MM.1S (cell line): Measurements from ENCODE around the gene ENO3.

ENCODE experiments used
- DNase-seq: peaks from one replicate; pipeline ENCODE4 v3.0.0-alpha.2; 2015
- H2AFZ ChIP-seq: fragments of 300-600 bp; sonication (generic); 2 replicates; pipeline ENCODE4 v1.6.0; 2016; ENCODE audit warnings: antibody characterized with exemption, low read length
- H3F3A ChIP-seq: fragments of 300-600 bp; sonication (generic); 2 replicates; pipeline ENCODE4 v1.6.1; 2016; ENCODE audit warnings: mild to moderate bottlenecking, antibody characterized with exemption, low read length, moderate library complexity, mixed read lengths; ENCODE audit not compliant: insufficient read depth
- H3K27ac ChIP-seq: fragments of 300-600 bp; sonication (generic); 2 replicates; pipeline ENCODE4 v1.5.1; 2016; ENCODE audit warnings: mild to moderate bottlenecking, low read length
- H3K27me3 ChIP-seq: fragments of 300-600 bp; sonication (generic); replicated peaks from 2 replicates; pipeline ENCODE4 v1.6.0; 2016; ENCODE audit warnings: low read length; ENCODE audit not compliant: insufficient read depth
- H3K36me3 ChIP-seq: fragments of 300-600 bp; sonication (generic); replicated peaks from 2 replicates; pipeline ENCODE4 v1.6.1; 2016; ENCODE audit warnings: mild to moderate bottlenecking, low read length, mixed read lengths; ENCODE audit not compliant: insufficient read depth
- H3K4me1 ChIP-seq: fragments of 300-600 bp; sonication (generic); 2 replicates; pipeline ENCODE4 v1.6.1; 2016; ENCODE audit warnings: low read length, mixed read lengths
- H3K4me2 ChIP-seq: fragments of 300-600 bp; sonication (generic); 2 replicates; pipeline ENCODE4 v1.6.0; 2016; ENCODE audit warnings: low read depth, low read length
- H3K4me3 ChIP-seq: fragments of 300-600 bp; sonication (generic); 2 replicates; pipeline ENCODE4 v1.5.1; 2016; ENCODE audit warnings: low read length, mixed read lengths
- H3K79me2 ChIP-seq: fragments of 300-600 bp; sonication (generic); 2 replicates; pipeline ENCODE4 v1.6.1; 2016; ENCODE audit warnings: mixed run types, low read length, mixed read lengths
- H3K9ac ChIP-seq: fragments of 300-600 bp; sonication (generic); 2 replicates; pipeline ENCODE4 v1.6.1; 2016; ENCODE audit warnings: low read length, mixed read lengths
- H3K9me2 ChIP-seq: fragments of 300-600 bp; sonication (generic); replicated peaks from 2 replicates; pipeline ENCODE4 v1.6.1; 2016; ENCODE audit warnings: mild to moderate bottlenecking, low read length, mixed read lengths; ENCODE audit not compliant: insufficient read depth
- H3K9me3 ChIP-seq: fragments of 300-600 bp; sonication (generic); replicated peaks from 2 replicates; pipeline ENCODE4 v1.6.1; 2016; ENCODE audit warnings: mild to moderate bottlenecking, low read length, mixed read lengths; ENCODE audit not compliant: insufficient read depth
- H4K20me1 ChIP-seq: fragments of 300-600 bp; sonication (generic); 2 replicates; pipeline ENCODE4 v1.6.1; 2016; ENCODE audit warnings: mild to moderate bottlenecking, low read length, moderate library complexity, mixed read lengths; ENCODE audit not compliant: insufficient read depth
- EZH2 ChIP-seq: fragments of 300-600 bp; sonication (generic); optimal IDR thresholded peaks from 2 replicates; pipeline ENCODE3; 2017; ENCODE audit warnings: low read depth, mild to moderate bottlenecking, antibody characterized with exemption, low read length, mixed read lengths
- EZH2phosphoT487 ChIP-seq: fragments of 300-600 bp; sonication (generic); IDR thresholded peaks from 2 replicates; pipeline ENCODE4 v1.6.1; 2018; ENCODE audit warnings: antibody characterized with exemption, low read length
- TF ChIP-seq, protein P1 (sequence below): fragments of 300-600 bp; sonication (generic); IDR thresholded peaks from 2 replicates; pipeline ENCODE4 v1.5.1; 2016; ENCODE audit warnings: antibody characterized with exemption, low read length, mixed read lengths

ENO3 gene

DNA sequence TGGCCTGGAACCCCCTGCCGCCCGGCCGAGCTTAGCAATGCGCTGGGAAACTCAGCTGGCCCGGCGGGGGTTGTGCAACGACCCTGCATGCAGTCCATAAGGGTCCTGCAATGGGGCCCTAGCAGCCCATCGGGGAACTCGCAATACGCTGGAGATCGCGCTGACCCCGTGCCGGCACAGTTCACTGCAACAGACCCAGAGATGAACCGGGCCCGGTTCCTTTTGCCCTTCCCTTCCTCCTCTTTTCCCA lies 11.4 kb upstream of the ENO3 start:
- DNase-seq = no peak

DNA sequence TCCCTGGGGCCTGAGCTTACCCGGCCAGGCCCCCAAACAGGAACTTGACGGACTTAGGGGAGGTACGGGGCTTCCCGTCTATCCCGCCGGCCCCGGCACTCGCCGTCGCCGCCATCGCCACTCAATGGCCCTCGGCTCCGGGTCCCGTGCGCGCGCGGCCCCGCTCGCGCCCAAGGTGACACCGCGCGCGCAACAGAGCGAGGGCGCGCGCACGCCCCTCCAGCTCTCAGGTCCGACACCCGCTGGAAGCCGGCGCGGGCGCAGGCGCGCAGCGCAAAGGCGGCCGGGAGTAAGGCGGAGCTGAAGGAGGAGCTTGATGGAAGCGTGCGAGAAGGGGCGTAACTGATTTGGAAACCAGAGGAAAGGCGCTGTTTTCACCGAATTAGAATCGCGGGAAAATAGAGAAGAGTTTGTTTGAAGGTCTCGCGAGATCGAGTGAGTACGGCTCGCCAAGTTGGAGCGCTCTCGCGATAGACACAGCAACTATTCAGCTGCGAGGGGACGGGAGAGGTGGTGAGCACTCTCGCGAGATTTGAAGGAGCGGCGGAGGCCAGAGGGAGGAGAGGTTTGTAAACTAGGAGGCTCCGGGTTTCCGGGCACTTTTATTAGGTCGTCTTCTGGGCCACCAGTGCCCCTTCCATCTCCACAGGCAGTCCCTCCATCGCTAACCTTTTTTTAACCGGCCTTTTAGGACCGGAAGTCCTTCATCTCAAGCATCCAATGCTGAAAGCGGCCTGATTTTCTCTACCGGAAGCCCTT lies 10.9 kb upstream of the ENO3 start, which contains the start of the genes RNF167 and SLC25A11:
TSS of gene RNF167 (plus strand) at position 473 of the 759 bp plus-strand sequence. CDS start 642 bp downstream, outside the sequence.
TSS of gene SLC25A11 (minus strand) at position 251 of the 759 bp plus-strand sequence. CDS start at position 115, 136 bp downstream.
- Histone ChIP-seq H4K20me1 (peaks cover 8% of the 10 kb centered on the region), H3K4me2 (peak within 1 kb of the TSS; percentile 96), H3K27me3 (no peaks in the 10 kb centered on the region), H3K4me3 (peak within 1 kb of the TSS; percentile 78), H3K36me3 (no peaks in the 10 kb centered on the region), H3K9me2 (no peaks in the 10 kb centered on the region), H3F3A (peaks cover 44% of the 10 kb centered on the region), H3K9me3 (no peaks in the 10 kb centered on the region), H3K79me2 (peaks cover 72% of the 10 kb centered on the region), H3K27ac (peak within 1 kb of the TSS; percentile 91), H3K4me1 (peaks cover 29% of the 10 kb centered on the region), H2AFZ (peak within 1 kb of the TSS; percentile 77), H3K9ac (peak within 1 kb of the TSS; percentile 95)
- TF ChIP-seq EZH2 (no peak), EZH2phosphoT487 (no peak)
- TF ChIP-seq, protein P1, sequence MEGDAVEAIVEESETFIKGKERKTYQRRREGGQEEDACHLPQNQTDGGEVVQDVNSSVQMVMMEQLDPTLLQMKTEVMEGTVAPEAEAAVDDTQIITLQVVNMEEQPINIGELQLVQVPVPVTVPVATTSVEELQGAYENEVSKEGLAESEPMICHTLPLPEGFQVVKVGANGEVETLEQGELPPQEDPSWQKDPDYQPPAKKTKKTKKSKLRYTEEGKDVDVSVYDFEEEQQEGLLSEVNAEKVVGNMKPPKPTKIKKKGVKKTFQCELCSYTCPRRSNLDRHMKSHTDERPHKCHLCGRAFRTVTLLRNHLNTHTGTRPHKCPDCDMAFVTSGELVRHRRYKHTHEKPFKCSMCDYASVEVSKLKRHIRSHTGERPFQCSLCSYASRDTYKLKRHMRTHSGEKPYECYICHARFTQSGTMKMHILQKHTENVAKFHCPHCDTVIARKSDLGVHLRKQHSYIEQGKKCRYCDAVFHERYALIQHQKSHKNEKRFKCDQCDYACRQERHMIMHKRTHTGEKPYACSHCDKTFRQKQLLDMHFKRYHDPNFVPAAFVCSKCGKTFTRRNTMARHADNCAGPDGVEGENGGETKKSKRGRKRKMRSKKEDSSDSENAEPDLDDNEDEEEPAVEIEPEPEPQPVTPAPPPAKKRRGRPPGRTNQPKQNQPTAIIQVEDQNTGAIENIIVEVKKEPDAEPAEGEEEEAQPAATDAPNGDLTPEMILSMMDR = no peak
- peak; percentile 100 for DNase-seq

More for the DNA sequence above, 11.4 kb upstream of the ENO3 start:
- Histone ChIP-seq H2AFZ (peak overlapping the region; percentile 77), H3K4me2 (peak overlapping the region; percentile 96), H4K20me1 (peaks cover 3% of the 10 kb centered on the region), H3K79me2 (peaks cover 67% of the 10 kb centered on the region), H3K27me3 (no peaks in the 10 kb centered on the region), H3K9me2 (no peaks in the 10 kb centered on the region), H3K36me3 (no peaks in the 10 kb centered on the region), H3K9ac (peak overlapping the region; percentile 95), H3K9me3 (no peaks in the 10 kb centered on the region), H3K27ac (peak overlapping the region; percentile 91), H3K4me3 (peak overlapping the region; percentile 78), H3F3A (peaks cover 42% of the 10 kb centered on the region), H3K4me1 (peaks cover 27% of the 10 kb centered on the region)
- TF ChIP-seq EZH2 (no peak), EZH2phosphoT487 (no peak)
- TF ChIP-seq, protein P1 = no peak

DNA sequence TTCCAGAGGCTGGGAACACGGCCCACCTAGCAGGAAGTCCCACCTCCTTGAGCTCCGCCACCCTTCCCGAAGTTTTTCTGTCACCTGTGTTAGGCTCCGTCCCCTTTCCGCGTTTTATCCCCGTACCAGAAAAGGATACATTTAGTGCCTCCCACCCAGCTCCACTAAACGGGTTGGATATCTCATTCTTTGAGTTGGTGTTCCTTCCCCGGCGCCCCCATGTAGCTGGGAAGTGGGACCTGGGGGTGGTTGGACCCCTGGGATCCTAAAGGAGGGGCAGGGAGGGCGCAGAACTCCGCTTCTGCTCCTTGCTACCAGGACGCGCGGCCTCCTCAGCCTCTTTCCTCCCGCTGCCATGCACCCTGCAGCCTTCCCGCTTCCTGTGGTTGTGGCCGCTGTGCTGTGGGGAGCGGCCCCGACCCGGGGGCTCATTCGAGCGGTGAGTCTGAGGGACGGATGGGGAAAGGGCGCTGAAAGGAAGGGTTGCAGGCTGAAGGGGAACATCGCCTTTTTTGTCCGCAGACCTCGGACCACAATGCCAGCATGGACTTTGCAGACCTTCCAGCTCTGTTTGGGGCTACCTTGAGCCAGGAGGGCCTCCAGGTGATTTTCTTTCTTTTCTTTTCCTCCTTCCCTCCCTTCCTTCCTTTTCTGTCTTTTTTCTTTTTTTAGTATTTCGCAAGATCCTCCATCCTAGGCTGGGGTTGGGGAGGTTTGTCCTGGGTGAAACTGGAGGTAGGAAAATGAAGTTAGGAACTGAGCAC lies 10.2 kb upstream of the ENO3 start:
- no peaks in the 10 kb centered on the region for H3K36me3 ChIP-seq
- peaks cover 80% of the 10 kb centered on the region for H3K79me2 ChIP-seq
- H3K4me1 ChIP-seq = peaks cover 37% of the 10 kb centered on the region
- peak overlapping the region; percentile 95 for H3K9ac ChIP-seq
- no peaks in the 10 kb centered on the region for H3K9me3 ChIP-seq
- DNase-seq = no peak
- H3K9me2 ChIP-seq = no peaks in the 10 kb centered on the region
- H3K4me3 ChIP-seq = peak overlapping the region; percentile 78
- H3K27ac ChIP-seq = peak overlapping the region; percentile 91
- H4K20me1 ChIP-seq = peaks cover 15% of the 10 kb centered on the region
- peak overlapping the region; percentile 96 for H3K4me2 ChIP-seq
- TF ChIP-seq EZH2phosphoT487 = no peak
- TF ChIP-seq EZH2 = no peak
- TF ChIP-seq, protein P1 = no peak
- H2AFZ ChIP-seq = peak overlapping the region; percentile 63
- H3K27me3 ChIP-seq = no peaks in the 10 kb centered on the region
- peaks cover 51% of the 10 kb centered on the region for H3F3A ChIP-seq
